ENCODE data around the gene OST4. TPM values are rescaled to one million over a fixed set of nuclear protein-coding genes. Genes with fewer than 3 reads are reported as not detected.

The OST4 gene
- polyA plus RNA-seq, 2 of the 4 experiments (the other 2 are of a cell fraction) = 392 to 880 TPM

DNA sequence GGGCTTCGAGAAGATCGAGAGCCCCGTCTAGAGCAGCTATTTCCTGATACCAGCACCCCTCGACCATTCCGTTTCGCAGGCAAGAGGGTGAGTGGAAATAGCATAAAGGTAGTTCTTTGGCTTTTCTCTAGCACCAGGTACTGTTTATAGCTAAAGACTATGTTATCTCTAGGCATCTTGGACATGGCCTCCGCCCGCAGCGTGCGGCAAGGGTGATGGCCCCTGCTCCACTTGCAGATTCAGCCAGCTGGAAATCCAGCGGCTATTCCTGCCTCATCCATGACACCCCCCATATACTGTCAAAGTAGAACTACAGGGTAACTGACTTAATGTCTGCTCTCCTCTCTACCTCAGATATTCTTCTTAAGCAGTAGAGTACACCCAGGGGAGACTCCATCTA, 16.7 kb downstream of the OST4 start (continued):
- TF ChIP-seq E2F6 (IDR thresholded peaks at IDR 0.05; ENCODE audit: borderline replicate concordance, low read depth) (no peak), JUNB (IDR thresholded peaks at IDR 0.05) (no peak)

GRCh38 chr2:27053776-27054175, 17.7 kb downstream of the OST4 start:
- ChIA-PET POLR2A (interaction anchor here (0.8 to 3.4 kb wide), 3 partner anchors 14 to 18 kb away, joined by 4 to 14 read pairs (median 11); partner anchors contain the start of gene OST4), CTCF (interaction anchor here (0.7 to 13.5 kb wide), 4 partner anchors 15 to 92 kb away, joined by 4 to 143 read pairs (median 7); partner anchors contain the start of gene OST4)
- Histone ChIP-seq H3K4me1 (peaks cover 13% of the 10 kb centered on the region; the same call in 2 of the 3 replicates), H3K9me3 (no peaks in the 10 kb centered on the region), H3K4me3 (no peak overlapping the region), H3K4me2 (no peak overlapping the region), H3K27ac (no peak overlapping the region)
- DNase-seq (ENCODE audit: low read depth in 1 of 2, low spot score in 1 of 2) = no peak
- TF ChIP-seq MAZ (IDR thresholded peaks at IDR 0.05; ENCODE audit: borderline replicate concordance, low read depth, low read length) = no peak
- no peak for TF ChIP-seq EHF (CRISPR knock-in tag; IDR thresholded peaks at IDR 0.05)
- no peak for TF ChIP-seq MYC (IDR thresholded peaks at IDR 0.05; ENCODE audit: borderline replicate concordance, low read length)
- no peak for TF ChIP-seq SREBF2 (IDR thresholded peaks at IDR 0.05)
- TF ChIP-seq E2F6 (IDR thresholded peaks at IDR 0.05; ENCODE audit: borderline replicate concordance, low read depth) = no peak
- no peak for TF ChIP-seq HDAC2 (IDR thresholded peaks at IDR 0.05)
- no peak for TF ChIP-seq BHLHE40 (IDR thresholded peaks at IDR 0.05; ENCODE audit: low read depth, low read length)
- no peak for TF ChIP-seq POLR2A (IDR thresholded peaks at IDR 0.05; ENCODE audit: low read length)
- TF ChIP-seq RFX5 (IDR thresholded peaks at IDR 0.05) = no peak
- no peak for FAIRE-seq
- ATAC-seq = no peak
- WGBS (ENCODE audit: missing lambda C conversion rate) = 90% methylated on average over 8 of the region's 8 CpGs

DNA sequence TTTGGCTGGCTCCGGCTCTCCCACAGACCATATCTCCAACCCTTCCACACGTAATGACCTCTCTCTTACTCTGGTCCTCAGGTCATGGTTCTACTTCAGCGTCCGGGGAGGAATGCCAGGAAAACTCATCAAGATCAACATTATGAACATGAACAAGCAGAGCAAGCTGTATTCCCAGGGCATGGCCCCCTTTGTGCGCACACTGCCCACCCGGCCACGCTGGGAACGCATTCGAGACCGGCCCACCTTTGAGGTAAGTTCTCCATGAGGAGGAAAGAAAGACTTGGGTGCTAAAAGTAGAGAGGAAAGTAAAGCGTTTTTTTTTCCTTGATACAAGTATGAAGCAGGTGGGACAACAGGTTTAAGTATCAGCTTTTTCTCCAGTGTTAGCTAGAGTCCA, 18.1 kb downstream of the OST4 start:
- no peak overlapping the region for H3K27ac ChIP-seq
- no peak overlapping the region for H3K4me2 ChIP-seq
- DNase-seq (ENCODE audit: low read depth in 1 of 2, low spot score in 1 of 2) (no peak), FAIRE-seq (no peak), ATAC-seq (no peak)
- TF ChIP-seq EHF (CRISPR knock-in tag; IDR thresholded peaks at IDR 0.05) = no peak
- TF ChIP-seq RAD21 (conservative IDR thresholded peaks at IDR 0.05 in 1 of 2, IDR thresholded peaks at IDR 0.05 in 1 of 2) = no peak
- TF ChIP-seq BHLHE40 (IDR thresholded peaks at IDR 0.05; ENCODE audit: low read depth, low read length) = no peak
- no peak for TF ChIP-seq MAFK (IDR thresholded peaks at IDR 0.05; ENCODE audit: partially characterized antibody)
- no peak for TF ChIP-seq SMC3 (IDR thresholded peaks at IDR 0.05)
- no peak for TF ChIP-seq NPAS2 (CRISPR knock-in tag; IDR thresholded peaks at IDR 0.05; ENCODE audit: borderline replicate concordance)
- TF ChIP-seq MYC (IDR thresholded peaks at IDR 0.05; ENCODE audit: borderline replicate concordance, low read length) = no peak
- no peaks in the 10 kb centered on the region for H3K9me3 ChIP-seq
- 88% methylated on average over 11 of the region's 11 CpGs for WGBS (ENCODE audit: missing lambda C conversion rate)
- H3K4me3 ChIP-seq = no peak overlapping the region
- ChIA-PET CTCF (interaction anchor here (0.5 to 13.5 kb wide), 9 partner anchors 16 to 294 kb away, joined by 3 to 143 read pairs (median 4); partner anchors contain the start of gene OST4), POLR2A (interaction anchor here (0.8 to 3.4 kb wide), 3 partner anchors 14 to 34 kb away, joined by 4 to 11 read pairs (median 9); partner anchors contain the start of genes KHK and OST4)
- H3K4me1 ChIP-seq = peaks cover 13% of the 10 kb centered on the region; the same call in 2 of the 3 replicates

GRCh38 chr2:27051902-27052645, 19.4 kb downstream of the OST4 start:
- whole genome bisulfite sequencing (ENCODE audit: missing lambda C conversion rate) = 14% methylated on average over 12 of the region's 24 CpGs
- Histone ChIP-seq H3K27ac (peak overlapping the region; percentile 83 to 93), H3K4me3 (peak overlapping the region; percentile 86), H3K9me3 (no peaks in the 10 kb centered on the region), H3K4me2 (peak overlapping the region; percentile 83), H3K4me1 (peaks cover 13% of the 10 kb centered on the region; the same call in 2 of the 3 replicates)
- peak; percentile 2 to 7; a peak in 5 of 6 replicates for ATAC-seq
- peak; percentile 24 to 46 for DNase-seq (ENCODE audit: low read depth in 1 of 2, low spot score in 1 of 2)
- no peak for FAIRE-seq
- ChIA-PET CTCF (interaction anchor here (0.6 to 13.5 kb wide), 14 partner anchors 9 to 251 kb away, joined by 3 to 143 read pairs (median 4); partner anchors contain the start of gene OST4), POLR2A (interaction anchor here (0.7 to 3.3 kb wide), 14 partner anchors 9 to 330 kb away, joined by 3 to 37 read pairs (median 8); partner anchors contain the start of genes KHK, OST4 and TMEM214)
- TF ChIP-seq CEBPB (IDR thresholded peaks at IDR 0.05) (no peak), NFE2L2 (conservative IDR thresholded peaks at IDR 0.05; ENCODE audit: low read length) (no peak), FOSL2 (IDR thresholded peaks at IDR 0.05) (no peak), FOSL2 (CRISPR knock-in tag; IDR thresholded peaks at IDR 0.05) (no peak), SMC3 (IDR thresholded peaks at IDR 0.05) (no peak), GATA3 (IDR thresholded peaks at IDR 0.05; ENCODE audit: borderline replicate concordance) (no peak), HDAC2 (IDR thresholded peaks at IDR 0.05) (no peak), NR3C1 (IDR thresholded peaks at IDR 0.05) (no peak), ZC3H11A (IDR thresholded peaks at IDR 0.05) (no peak)
- TF ChIP-seq, protein P1, sequence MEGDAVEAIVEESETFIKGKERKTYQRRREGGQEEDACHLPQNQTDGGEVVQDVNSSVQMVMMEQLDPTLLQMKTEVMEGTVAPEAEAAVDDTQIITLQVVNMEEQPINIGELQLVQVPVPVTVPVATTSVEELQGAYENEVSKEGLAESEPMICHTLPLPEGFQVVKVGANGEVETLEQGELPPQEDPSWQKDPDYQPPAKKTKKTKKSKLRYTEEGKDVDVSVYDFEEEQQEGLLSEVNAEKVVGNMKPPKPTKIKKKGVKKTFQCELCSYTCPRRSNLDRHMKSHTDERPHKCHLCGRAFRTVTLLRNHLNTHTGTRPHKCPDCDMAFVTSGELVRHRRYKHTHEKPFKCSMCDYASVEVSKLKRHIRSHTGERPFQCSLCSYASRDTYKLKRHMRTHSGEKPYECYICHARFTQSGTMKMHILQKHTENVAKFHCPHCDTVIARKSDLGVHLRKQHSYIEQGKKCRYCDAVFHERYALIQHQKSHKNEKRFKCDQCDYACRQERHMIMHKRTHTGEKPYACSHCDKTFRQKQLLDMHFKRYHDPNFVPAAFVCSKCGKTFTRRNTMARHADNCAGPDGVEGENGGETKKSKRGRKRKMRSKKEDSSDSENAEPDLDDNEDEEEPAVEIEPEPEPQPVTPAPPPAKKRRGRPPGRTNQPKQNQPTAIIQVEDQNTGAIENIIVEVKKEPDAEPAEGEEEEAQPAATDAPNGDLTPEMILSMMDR (IDR thresholded peaks at IDR 0.05) = no peak
- TF ChIP-seq, protein P2, sequence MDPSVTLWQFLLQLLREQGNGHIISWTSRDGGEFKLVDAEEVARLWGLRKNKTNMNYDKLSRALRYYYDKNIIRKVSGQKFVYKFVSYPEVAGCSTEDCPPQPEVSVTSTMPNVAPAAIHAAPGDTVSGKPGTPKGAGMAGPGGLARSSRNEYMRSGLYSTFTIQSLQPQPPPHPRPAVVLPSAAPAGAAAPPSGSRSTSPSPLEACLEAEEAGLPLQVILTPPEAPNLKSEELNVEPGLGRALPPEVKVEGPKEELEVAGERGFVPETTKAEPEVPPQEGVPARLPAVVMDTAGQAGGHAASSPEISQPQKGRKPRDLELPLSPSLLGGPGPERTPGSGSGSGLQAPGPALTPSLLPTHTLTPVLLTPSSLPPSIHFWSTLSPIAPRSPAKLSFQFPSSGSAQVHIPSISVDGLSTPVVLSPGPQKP (IDR thresholded peaks at IDR 0.05; ENCODE audit: low read depth, low read length) = no peak

Data from A549 (cell line).